Karpas-422 (cell line): ENCODE data around the gene ULK3. TPM values are rescaled to one million over a fixed set of nuclear protein-coding genes. Genes with fewer than 3 reads are reported as not detected.
A peak's percentile ranks its signal among the peaks of the same experiment; 100 is the strongest.

Experiments
- DNase-seq: peaks from one replicate; pipeline ENCODE4 v3.0.0-alpha.2; 2015
- H2AFZ ChIP-seq: fragments of 200-600 bp; sonication (generic); 2 replicates; pipeline ENCODE4 v1.6.1; 2014; ENCODE audit warnings: antibody characterized with exemption, low read length, mixed read lengths
- H3K27ac ChIP-seq: fragments of 200-600 bp; sonication (generic); 2 replicates; pipeline ENCODE4 v1.5.1; 2014; ENCODE audit warnings: mild to moderate bottlenecking, low read length, moderate library complexity
- H3K27me3 ChIP-seq: fragments of 200-600 bp; sonication (generic); 2 replicates; pipeline ENCODE4 v1.6.1; 2014; ENCODE audit warnings: low read length, mixed read lengths
- H3K36me3 ChIP-seq: fragments of 200-600 bp; sonication (generic); 2 replicates; pipeline ENCODE4 v1.6.1; 2014; ENCODE audit warnings: low read length, mixed read lengths; ENCODE audit not compliant: insufficient read depth
- H3K4me1 ChIP-seq: fragments of 200-600 bp; sonication (generic); 2 replicates; pipeline ENCODE4 v1.6.1; 2014; ENCODE audit warnings: mild to moderate bottlenecking, low read length, mixed read lengths
- H3K4me2 ChIP-seq: fragments of 200-600 bp; sonication (generic); 2 replicates; pipeline ENCODE4 v1.6.1; 2014; ENCODE audit warnings: low read length, low read depth, mild to moderate bottlenecking; ENCODE audit not compliant: poor library complexity, severe bottlenecking
- H3K4me3 ChIP-seq: fragments of 200-600 bp; sonication (generic); 2 replicates; pipeline ENCODE4 v1.5.1; 2014; ENCODE audit warnings: mild to moderate bottlenecking, antibody characterized with exemption, low read length, mixed read lengths
- H3K79me2 ChIP-seq: fragments of 200-600 bp; sonication (generic); 2 replicates; pipeline ENCODE4 v1.6.1; 2014; ENCODE audit warnings: mild to moderate bottlenecking, low read length, mixed read lengths
- H3K9ac ChIP-seq: fragments of 200-600 bp; sonication (generic); 2 replicates; pipeline ENCODE4 v1.6.0; 2014; ENCODE audit warnings: low read length
- H3K9me2 ChIP-seq: fragments of 200-600 bp; sonication (generic), shearing (Covaris generic); replicated peaks from 2 replicates; pipeline ENCODE4 v1.6.0; 2014; ENCODE audit warnings: mild to moderate bottlenecking, low read length, moderate library complexity; ENCODE audit not compliant: insufficient read depth
- H3K9me3 ChIP-seq: fragments of 300-700, 200-600 bp; sonication (generic); 2 replicates; pipeline ENCODE4 v1.6.1; 2014; ENCODE audit warnings: low read length, mixed read lengths
- H4K20me1 ChIP-seq: fragments of 200-600 bp; sonication (generic); 2 replicates; pipeline ENCODE4 v1.6.1; 2014; ENCODE audit warnings: mild to moderate bottlenecking, antibody characterized with exemption, low read length, low read depth; ENCODE audit not compliant: insufficient read depth
- small RNA-seq: library from RNA; depleted of rRNA; stranded (forward); fragments of <200 nt; gene quantifications from one replicate; pipeline ENCODE3, GENCODE V24; 2014
- total RNA-seq: library from RNA; depleted of rRNA; stranded (reverse); fragments of >200 nt; shearing (Covaris generic); gene quantifications from 2 replicates; pipeline ENCODE4 v1.2.3, GENCODE V29; 2014; ENCODE audit warnings: low replicate concordance; rRNA removed

The ULK3 gene
- total RNA-seq, 1 experiment from 2014 or later, result 87.3 TPM

- DNase-seq, result peak; percentile 96
- Histone ChIP-seq H3K9ac (peak overlapping the region; percentile 95), H3K4me2 (peak overlapping the region; percentile 92), H3K9me3 (no peaks in the 10 kb centered on the region), H3K36me3 (peaks cover 15% of the 10 kb centered on the region), H2AFZ (no peak overlapping the region), H3K9me2 (no peaks in the 10 kb centered on the region), H3K79me2 (peaks cover 56% of the 10 kb centered on the region), H3K27ac (peak overlapping the region; percentile 100), H4K20me1 (no peaks in the 10 kb centered on the region; the same call in 1 of the 2 replicates), H3K27me3 (no peaks in the 10 kb centered on the region), H3K4me1 (peaks cover 97% of the 10 kb centered on the region), H3K4me3 (peak overlapping the region; percentile 69)
These were observed 53.8 kb downstream of the ULK3 start for GRCh38 chr15:74789171-74789631.

GRCh38 chr15:74788683-74789151 lies 54.2 kb downstream of the ULK3 start:
- Histone ChIP-seq H3K36me3 (peaks cover 15% of the 10 kb centered on the region), H4K20me1 (no peaks in the 10 kb centered on the region; the same call in 1 of the 2 replicates), H3K4me2 (peak overlapping the region; percentile 92), H2AFZ (no peak overlapping the region), H3K9me2 (no peaks in the 10 kb centered on the region), H3K9me3 (no peaks in the 10 kb centered on the region), H3K4me1 (peaks cover 97% of the 10 kb centered on the region), H3K4me3 (peak overlapping the region; percentile 69), H3K27me3 (no peaks in the 10 kb centered on the region), H3K79me2 (peaks cover 58% of the 10 kb centered on the region), H3K9ac (peak overlapping the region; percentile 99), H3K27ac (peak overlapping the region; percentile 100)
- peak; percentile 99 for DNase-seq

- no peaks in the 10 kb centered on the region for H3K9me3 ChIP-seq
- H3K9me2 ChIP-seq, result no peaks in the 10 kb centered on the region
- no peaks in the 10 kb centered on the region for H3K27me3 ChIP-seq
- DNase-seq, result no peak
- H3K27ac ChIP-seq, result peak overlapping the region; percentile 100
- peak overlapping the region; percentile 92 for H3K4me2 ChIP-seq
- peaks cover 54% of the 10 kb centered on the region for H3K79me2 ChIP-seq
- peaks cover 15% of the 10 kb centered on the region for H3K36me3 ChIP-seq
- peak overlapping the region; percentile 66 for H3K4me3 ChIP-seq
- no peaks in the 10 kb centered on the region; the same call in 1 of the 2 replicates for H4K20me1 ChIP-seq
- no peak overlapping the region for H2AFZ ChIP-seq
- H3K9ac ChIP-seq, result peak overlapping the region; percentile 99
- peaks cover 97% of the 10 kb centered on the region for H3K4me1 ChIP-seq
These were observed 54.8 kb downstream of the ULK3 start for GRCh38 chr15:74788042-74788682.

- Histone ChIP-seq H3K9me2 (no peaks in the 10 kb centered on the region), H3K4me2 (peak overlapping the region; percentile 92), H3K9me3 (no peaks in the 10 kb centered on the region), H3K27me3 (no peaks in the 10 kb centered on the region), H3K79me2 (peaks cover 53% of the 10 kb centered on the region), H3K36me3 (peaks cover 15% of the 10 kb centered on the region), H4K20me1 (no peaks in the 10 kb centered on the region; the same call in 1 of the 2 replicates), H3K9ac (peak overlapping the region; percentile 99), H3K27ac (peak overlapping the region; percentile 100), H3K4me3 (peak overlapping the region; percentile 94), H2AFZ (no peak overlapping the region), H3K4me1 (peaks cover 95% of the 10 kb centered on the region)
- peak; percentile 98 for DNase-seq
These were observed 55.5 kb downstream of the ULK3 start for GRCh38 chr15:74787251-74788041.

- Histone ChIP-seq H2AFZ (no peak overlapping the region), H3K36me3 (peaks cover 15% of the 10 kb centered on the region), H3K4me1 (peaks cover 88% of the 10 kb centered on the region), H3K4me2 (peak overlapping the region; percentile 92), H3K27me3 (no peaks in the 10 kb centered on the region), H3K9ac (peak overlapping the region; percentile 99), H3K79me2 (peaks cover 45% of the 10 kb centered on the region), H3K9me3 (no peaks in the 10 kb centered on the region), H3K4me3 (peak overlapping the region; percentile 94), H4K20me1 (no peaks in the 10 kb centered on the region; the same call in 1 of the 2 replicates), H3K9me2 (no peaks in the 10 kb centered on the region), H3K27ac (peak overlapping the region; percentile 100)
- DNase-seq, result peak; percentile 90
These were observed 56.3 kb downstream of the ULK3 start for GRCh38 chr15:74786551-74787165.

Small RNAs within 50 kb of the gene (small RNA-seq; reads per million reads assigned to genes)
- not detected for gene CPLX3
- 0.63 reads per million, percentile 16 among the genes with 10 or more reads in this experiment for gene MIR4513
- gene MIR6882, result 0.24 reads per million

Other genes with a start within 250 kb of the ULK3 start
- 114 and 147 TPM in 2 replicates for gene CLK3, start 227.3 kb downstream of the ULK3 start, total RNA-seq
- gene EDC3, start 147.1 kb downstream of the ULK3 start, total RNA-seq, result 14.7 and 19.9 TPM in 2 replicates
- gene CYP1A1, start 117.6 kb downstream of the ULK3 start, total RNA-seq, result not detected in 2 replicates
- not detected in 2 replicates for gene CYP1A2, start 94.3 kb downstream of the ULK3 start, total RNA-seq
- 172 and 306 TPM in 2 replicates for gene CSK, start 61.1 kb downstream of the ULK3 start, total RNA-seq
- gene LMAN1L, start 30.3 kb downstream of the ULK3 start, total RNA-seq, result 3.3 and 4.3 TPM in 2 replicates
- 5.2 and 7.3 TPM in 2 replicates for gene CPLX3, start 16.5 kb downstream of the ULK3 start, total RNA-seq
- 37.1 and 54.9 TPM in 2 replicates for gene SCAMP2, start 30.2 kb upstream of the ULK3 start, total RNA-seq
- gene MPI, start 46.9 kb upstream of the ULK3 start, total RNA-seq, result 73.7 and 78.8 TPM in 2 replicates
- gene FAM219B, start 63.7 kb upstream of the ULK3 start, total RNA-seq, result 58.8 and 69.5 TPM in 2 replicates
- gene COX5A, start 94.9 kb upstream of the ULK3 start, total RNA-seq, result 135 and 229 TPM in 2 replicates
- gene RPP25, start 113.6 kb upstream of the ULK3 start, total RNA-seq, result 4.1 and 8.1 TPM in 2 replicates
- 46.6 and 54.0 TPM in 2 replicates for gene SCAMP5, start 152.4 kb upstream of the ULK3 start, total RNA-seq
- 19.3 and 30.6 TPM in 2 replicates for gene PPCDC, start 180.4 kb upstream of the ULK3 start, total RNA-seq